ENCODE data around the gene CYP11A1.

CYP11A1 gene

GRCh38 chr15:74315626-74316025 is 51.8 kb downstream of the CYP11A1 start:
- H3K9ac ChIP-seq (ENCODE audit: low read depth, low read length): no peak overlapping the region
- H3K36me3 ChIP-seq (ENCODE audit: insufficient read depth, low read length): no peaks in the 10 kb centered on the region
- H3K27ac ChIP-seq (ENCODE audit: low read depth, low read length): no peak overlapping the region
- H3K4me3 ChIP-seq (ENCODE audit: low read length): no peak overlapping the region
- H3K27me3 ChIP-seq (ENCODE audit: insufficient read depth, low read length): no peaks in the 10 kb centered on the region
- 71% methylated on average over 5 of the region's 5 CpGs for WGBS
- peaks cover 34% of the 10 kb centered on the region for H3K4me1 ChIP-seq (ENCODE audit: insufficient read depth, low read length)
- no peaks in the 10 kb centered on the region for H3K9me3 ChIP-seq (ENCODE audit: insufficient read depth, low read depth, low read length)

- peaks cover 32% of the 10 kb centered on the region for H3K4me1 ChIP-seq (ENCODE audit: insufficient read depth, low read length)
- no peak overlapping the region for H3K27ac ChIP-seq (ENCODE audit: low read depth, low read length)
- no peaks in the 10 kb centered on the region for H3K36me3 ChIP-seq (ENCODE audit: insufficient read depth, low read length)
- WGBS: 84% methylated on average over 13 of the region's 13 CpGs
- H3K9ac ChIP-seq (ENCODE audit: low read depth, low read length): no peak overlapping the region
- no peaks in the 10 kb centered on the region for H3K27me3 ChIP-seq (ENCODE audit: insufficient read depth, low read length)
- H3K4me3 ChIP-seq (ENCODE audit: low read length): no peak overlapping the region
- H3K9me3 ChIP-seq (ENCODE audit: insufficient read depth, low read depth, low read length): no peaks in the 10 kb centered on the region
Measured at GRCh38 chr15:74314795-74315438, 52.5 kb downstream of the CYP11A1 start.

GRCh38 chr15:74313889-74314288 is 53.6 kb downstream of the CYP11A1 start:
- H3K9me3 ChIP-seq (ENCODE audit: insufficient read depth, low read depth, low read length): no peaks in the 10 kb centered on the region
- no peak overlapping the region for H3K27ac ChIP-seq (ENCODE audit: low read depth, low read length)
- H3K9ac ChIP-seq (ENCODE audit: low read depth, low read length): no peak overlapping the region
- no peaks in the 10 kb centered on the region for H3K36me3 ChIP-seq (ENCODE audit: insufficient read depth, low read length)
- no peak overlapping the region for H3K4me3 ChIP-seq (ENCODE audit: low read length)
- peaks cover 24% of the 10 kb centered on the region for H3K4me1 ChIP-seq (ENCODE audit: insufficient read depth, low read length)
- 92% methylated on average over 7 of the region's 7 CpGs for WGBS
- no peaks in the 10 kb centered on the region for H3K27me3 ChIP-seq (ENCODE audit: insufficient read depth, low read length)

- no peaks in the 10 kb centered on the region for H3K27me3 ChIP-seq (ENCODE audit: insufficient read depth, low read length)
- no peak overlapping the region for H3K4me3 ChIP-seq (ENCODE audit: low read length)
- 86% methylated on average over 9 of the region's 9 CpGs for WGBS
- no peaks in the 10 kb centered on the region for H3K36me3 ChIP-seq (ENCODE audit: insufficient read depth, low read length)
- no peak overlapping the region for H3K27ac ChIP-seq (ENCODE audit: low read depth, low read length)
- H3K9me3 ChIP-seq (ENCODE audit: insufficient read depth, low read depth, low read length): no peaks in the 10 kb centered on the region
- H3K4me1 ChIP-seq (ENCODE audit: insufficient read depth, low read length): peaks cover 27% of the 10 kb centered on the region
- no peak overlapping the region for H3K9ac ChIP-seq (ENCODE audit: low read depth, low read length)
Measured at GRCh38 chr15:74312445-74313007, 54.9 kb downstream of the CYP11A1 start.

GRCh38 chr15:74311734-74312444 is 55.6 kb downstream of the CYP11A1 start:
- Histone ChIP-seq H3K9ac (ENCODE audit: low read depth, low read length) (no peak overlapping the region), H3K4me3 (ENCODE audit: low read length) (no peak overlapping the region), H3K27ac (ENCODE audit: low read depth, low read length) (no peak overlapping the region), H3K4me1 (ENCODE audit: insufficient read depth, low read length) (peaks cover 31% of the 10 kb centered on the region), H3K36me3 (ENCODE audit: insufficient read depth, low read length) (no peaks in the 10 kb centered on the region), H3K9me3 (ENCODE audit: insufficient read depth, low read depth, low read length) (no peaks in the 10 kb centered on the region), H3K27me3 (ENCODE audit: insufficient read depth, low read length) (0 out of 2 replicates have a peak, but pooled peaks cover 5% of the 10 kb centered on the region)
- 64% methylated on average over 13 of the region's 13 CpGs for WGBS

GRCh38 chr15:74307827-74308811 is 59.3 kb downstream of the CYP11A1 start:
- H3K4me3 ChIP-seq (ENCODE audit: low read length): no peak overlapping the region
- H3K36me3 ChIP-seq (ENCODE audit: insufficient read depth, low read length): no peaks in the 10 kb centered on the region
- WGBS: 17% methylated on average over 19 of the region's 19 CpGs
- no peaks in the 10 kb centered on the region for H3K9me3 ChIP-seq (ENCODE audit: insufficient read depth, low read depth, low read length)
- no peak overlapping the region for H3K9ac ChIP-seq (ENCODE audit: low read depth, low read length)
- H3K27me3 ChIP-seq (ENCODE audit: insufficient read depth, low read length): peaks cover 28% of the 10 kb centered on the region
- peaks cover 39% of the 10 kb centered on the region for H3K4me1 ChIP-seq (ENCODE audit: insufficient read depth, low read length)
- H3K27ac ChIP-seq (ENCODE audit: low read depth, low read length): no peak overlapping the region

GRCh38 chr15:74306781-74307217 is 60.6 kb downstream of the CYP11A1 start:
- no peak overlapping the region for H3K9ac ChIP-seq (ENCODE audit: low read depth, low read length)
- H3K4me3 ChIP-seq (ENCODE audit: low read length): no peak overlapping the region
- peaks cover 47% of the 10 kb centered on the region for H3K4me1 ChIP-seq (ENCODE audit: insufficient read depth, low read length)
- H3K27ac ChIP-seq (ENCODE audit: low read depth, low read length): no peak overlapping the region
- peaks cover 39% of the 10 kb centered on the region for H3K27me3 ChIP-seq (ENCODE audit: insufficient read depth, low read length)
- no peaks in the 10 kb centered on the region for H3K36me3 ChIP-seq (ENCODE audit: insufficient read depth, low read length)
- WGBS: 37% methylated on average over 10 of the region's 10 CpGs
- no peaks in the 10 kb centered on the region for H3K9me3 ChIP-seq (ENCODE audit: insufficient read depth, low read depth, low read length)

GRCh38 chr15:74305687-74306086 is 61.8 kb downstream of the CYP11A1 start:
- Histone ChIP-seq H3K4me1 (ENCODE audit: insufficient read depth, low read length) (peaks cover 57% of the 10 kb centered on the region), H3K9me3 (ENCODE audit: insufficient read depth, low read depth, low read length) (no peaks in the 10 kb centered on the region), H3K27ac (ENCODE audit: low read depth, low read length) (no peak overlapping the region), H3K27me3 (ENCODE audit: insufficient read depth, low read length) (peaks cover 49% of the 10 kb centered on the region), H3K9ac (ENCODE audit: low read depth, low read length) (no peak overlapping the region), H3K36me3 (ENCODE audit: insufficient read depth, low read length) (no peaks in the 10 kb centered on the region), H3K4me3 (ENCODE audit: low read length) (no peak overlapping the region)
- 95% methylated on average over 7 of the region's 7 CpGs for WGBS

- peaks cover 64% of the 10 kb centered on the region for H3K4me1 ChIP-seq (ENCODE audit: insufficient read depth, low read length)
- H3K27me3 ChIP-seq (ENCODE audit: insufficient read depth, low read length): peaks cover 62% of the 10 kb centered on the region
- WGBS: 61% methylated on average over 12 of the region's 12 CpGs
Measured at GRCh38 chr15:74304431-74304830, 63.0 kb downstream of the CYP11A1 start.

GRCh38 chr15:74303741-74304309 is 63.6 kb downstream of the CYP11A1 start:
- H3K27me3 ChIP-seq (ENCODE audit: insufficient read depth, low read length): peaks cover 68% of the 10 kb centered on the region
- no peak overlapping the region for H3K27ac ChIP-seq (ENCODE audit: low read depth, low read length)

More at GRCh38 chr15:74304431-74304830, 63.0 kb downstream of the CYP11A1 start:
- Histone ChIP-seq H3K9me3 (ENCODE audit: insufficient read depth, low read depth, low read length) (no peaks in the 10 kb centered on the region), H3K4me3 (ENCODE audit: low read length) (no peak overlapping the region), H3K27ac (ENCODE audit: low read depth, low read length) (no peak overlapping the region), H3K9ac (ENCODE audit: low read depth, low read length) (no peak overlapping the region), H3K36me3 (ENCODE audit: insufficient read depth, low read length) (no peaks in the 10 kb centered on the region)

More at GRCh38 chr15:74303741-74304309, 63.6 kb downstream of the CYP11A1 start:
- H3K9me3 ChIP-seq (ENCODE audit: insufficient read depth, low read depth, low read length): no peaks in the 10 kb centered on the region
- H3K36me3 ChIP-seq (ENCODE audit: insufficient read depth, low read length): no peaks in the 10 kb centered on the region
- no peak overlapping the region for H3K4me3 ChIP-seq (ENCODE audit: low read length)
- 27% methylated on average over 5 of the region's 6 CpGs for WGBS
- H3K4me1 ChIP-seq (ENCODE audit: insufficient read depth, low read length): peaks cover 63% of the 10 kb centered on the region
- no peak overlapping the region for H3K9ac ChIP-seq (ENCODE audit: low read depth, low read length)

Measured in HUES64 (cell line).